GM06990 (cell line): ENCODE results near the gene CALHM5.

Experiments used
- DNase-seq: peaks from one replicate; pipeline ENCODE4 v3.0.0-alpha.2; 2011; ENCODE audit not compliant: insufficient read length; ENCODE audit errors: extremely low read depth
- H3K27me3 ChIP-seq: replicated peaks from 2 replicates; pipeline ENCODE4 v1.6.0; 2011; ENCODE audit warnings: low read length; ENCODE audit not compliant: control insufficient read depth, insufficient read depth
- H3K36me3 ChIP-seq: 2 replicates; pipeline ENCODE4 v1.5.1; 2011; ENCODE audit warnings: low read length; ENCODE audit not compliant: control insufficient read depth, insufficient read depth
- H3K4me3 ChIP-seq: replicated peaks from 2 replicates; pipeline ENCODE4 v1.5.1; 2011; ENCODE audit warnings: low read depth, mild to moderate bottlenecking, control low read depth, low read length
- TF ChIP-seq, protein P1 (sequence below): IDR thresholded peaks from 2 replicates; pipeline ENCODE4 v1.5.1; 2011; ENCODE audit warnings: low read length, control low read depth, mild to moderate bottlenecking, inconsistent platforms; ENCODE audit not compliant: insufficient read depth, poor library complexity, severe bottlenecking

CALHM5 gene

DNA sequence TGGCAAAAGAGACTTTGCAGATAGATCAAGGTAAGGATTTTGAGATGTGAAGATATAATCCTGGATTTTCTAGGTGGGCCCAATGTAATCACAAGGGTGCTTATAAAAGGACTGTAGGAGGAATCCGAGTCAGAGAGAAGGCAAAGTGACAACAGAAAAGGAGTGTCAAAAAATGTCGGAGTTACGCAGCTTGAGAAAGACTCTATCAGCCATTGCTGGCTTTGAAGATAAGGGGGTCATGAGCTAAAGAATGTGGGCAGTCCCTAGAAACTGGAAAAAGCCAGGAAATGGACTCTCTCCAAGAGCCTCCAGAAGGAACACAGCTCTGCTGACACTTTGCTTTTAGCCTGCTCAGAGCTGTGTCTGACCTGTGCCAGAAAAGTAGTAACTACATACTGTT is 51.2 kb downstream of the CALHM5 start:
- TF ChIP-seq, protein P1, sequence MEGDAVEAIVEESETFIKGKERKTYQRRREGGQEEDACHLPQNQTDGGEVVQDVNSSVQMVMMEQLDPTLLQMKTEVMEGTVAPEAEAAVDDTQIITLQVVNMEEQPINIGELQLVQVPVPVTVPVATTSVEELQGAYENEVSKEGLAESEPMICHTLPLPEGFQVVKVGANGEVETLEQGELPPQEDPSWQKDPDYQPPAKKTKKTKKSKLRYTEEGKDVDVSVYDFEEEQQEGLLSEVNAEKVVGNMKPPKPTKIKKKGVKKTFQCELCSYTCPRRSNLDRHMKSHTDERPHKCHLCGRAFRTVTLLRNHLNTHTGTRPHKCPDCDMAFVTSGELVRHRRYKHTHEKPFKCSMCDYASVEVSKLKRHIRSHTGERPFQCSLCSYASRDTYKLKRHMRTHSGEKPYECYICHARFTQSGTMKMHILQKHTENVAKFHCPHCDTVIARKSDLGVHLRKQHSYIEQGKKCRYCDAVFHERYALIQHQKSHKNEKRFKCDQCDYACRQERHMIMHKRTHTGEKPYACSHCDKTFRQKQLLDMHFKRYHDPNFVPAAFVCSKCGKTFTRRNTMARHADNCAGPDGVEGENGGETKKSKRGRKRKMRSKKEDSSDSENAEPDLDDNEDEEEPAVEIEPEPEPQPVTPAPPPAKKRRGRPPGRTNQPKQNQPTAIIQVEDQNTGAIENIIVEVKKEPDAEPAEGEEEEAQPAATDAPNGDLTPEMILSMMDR: no peak

DNA sequence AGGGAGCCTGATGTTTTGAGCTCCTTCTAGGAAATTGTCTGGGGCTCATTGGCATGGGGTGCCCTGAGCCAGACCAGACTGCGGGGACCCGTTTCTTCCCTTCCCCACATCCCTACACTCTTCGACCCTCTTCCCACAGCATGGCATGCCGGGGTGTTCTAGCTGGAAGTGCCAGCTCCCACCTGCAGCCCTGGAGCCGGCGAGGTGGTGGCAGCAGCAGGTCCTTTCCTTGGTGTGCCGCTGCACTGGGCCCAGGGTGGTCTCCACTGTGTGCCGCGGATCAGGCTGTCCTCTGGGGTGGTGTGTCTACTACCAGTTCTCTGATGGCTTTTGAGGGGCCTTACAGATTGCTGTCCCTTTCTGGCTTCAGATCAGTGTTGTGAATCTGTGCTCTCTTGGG is 52.4 kb downstream of the CALHM5 start:
- no peaks in the 10 kb centered on the region for H3K36me3 ChIP-seq
- no peaks in the 10 kb centered on the region for H3K27me3 ChIP-seq
- TF ChIP-seq, protein P1: no peak
- H3K4me3 ChIP-seq: no peak overlapping the region
- DNase-seq: no peak

More for the DNA sequence above, 51.2 kb downstream of the CALHM5 start:
- Histone ChIP-seq H3K27me3 (no peaks in the 10 kb centered on the region), H3K4me3 (no peak overlapping the region), H3K36me3 (no peaks in the 10 kb centered on the region)
- DNase-seq: no peak

DNA sequence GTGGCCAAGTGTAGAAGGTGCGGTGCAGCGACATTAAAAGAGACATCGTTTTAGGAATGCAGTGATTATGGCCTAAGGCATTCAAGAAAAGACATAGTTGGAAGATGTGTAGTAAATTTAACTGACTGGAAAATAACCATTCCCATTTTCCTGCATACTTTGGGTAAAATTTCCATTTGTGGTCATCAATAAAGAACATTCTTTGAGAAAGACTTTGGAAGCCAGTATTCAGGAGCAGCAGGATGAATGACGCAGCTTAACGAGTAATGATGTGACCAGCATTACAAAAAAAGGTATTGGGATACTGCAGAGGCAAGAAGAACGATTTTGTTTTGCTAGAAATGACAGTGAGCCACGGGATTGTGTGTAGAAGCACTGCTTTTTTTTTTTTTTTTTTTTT is 52.9 kb downstream of the CALHM5 start:
- H3K36me3 ChIP-seq: no peaks in the 10 kb centered on the region
- H3K27me3 ChIP-seq: no peaks in the 10 kb centered on the region
- H3K4me3 ChIP-seq: no peak overlapping the region
- no peak for DNase-seq
- TF ChIP-seq, protein P1: no peak

DNA sequence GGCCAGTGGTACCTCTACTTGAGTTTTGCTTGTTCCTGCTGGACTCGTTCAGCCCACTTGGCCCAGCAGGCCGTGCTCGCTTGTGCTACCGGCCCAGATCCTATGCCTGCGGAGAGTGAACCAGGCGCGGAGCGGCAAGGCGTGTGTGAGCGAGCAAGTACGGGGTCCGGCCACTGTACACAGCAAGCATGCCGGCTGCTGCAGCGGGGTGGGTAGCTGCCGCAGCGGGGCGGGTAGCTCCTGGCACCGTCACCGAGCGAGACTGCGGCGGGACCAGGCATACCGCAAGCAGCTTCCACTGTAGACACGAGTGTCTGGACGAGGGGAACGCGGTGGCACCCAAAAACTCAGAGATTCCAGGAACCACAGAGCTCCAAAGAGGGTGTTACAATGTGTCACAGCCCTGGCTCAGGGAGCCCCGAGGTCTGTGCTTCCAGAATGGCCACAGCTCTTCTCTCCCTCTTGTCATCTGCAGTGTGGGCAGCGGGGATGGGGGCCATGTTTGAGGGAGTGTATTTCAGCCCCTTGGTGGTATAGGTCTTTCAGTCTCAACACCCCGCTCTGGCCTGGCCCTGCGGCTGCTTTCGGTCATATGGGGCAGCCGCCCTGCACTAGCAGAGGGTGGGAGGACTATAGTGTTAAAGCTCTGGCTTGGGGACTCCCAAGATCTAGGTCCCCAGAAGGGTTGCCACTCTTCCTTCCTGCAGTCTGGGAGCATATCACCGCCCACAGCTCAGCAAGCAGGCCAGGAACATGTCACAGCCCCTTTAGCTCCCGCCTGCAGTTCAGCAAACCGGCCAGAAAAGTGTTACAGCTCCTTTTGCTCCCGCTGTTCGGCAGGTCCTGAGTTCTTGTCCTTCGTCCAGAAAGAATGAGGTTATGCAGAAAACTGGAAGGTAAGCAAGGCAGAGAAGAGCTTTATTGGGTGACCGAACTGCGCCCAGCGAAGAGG is 53.8 kb downstream of the CALHM5 start:
- no peak overlapping the region for H3K4me3 ChIP-seq
- no peaks in the 10 kb centered on the region for H3K27me3 ChIP-seq
- peak; percentile 14 for DNase-seq
- TF ChIP-seq, protein P1: no peak
- no peaks in the 10 kb centered on the region for H3K36me3 ChIP-seq

DNA sequence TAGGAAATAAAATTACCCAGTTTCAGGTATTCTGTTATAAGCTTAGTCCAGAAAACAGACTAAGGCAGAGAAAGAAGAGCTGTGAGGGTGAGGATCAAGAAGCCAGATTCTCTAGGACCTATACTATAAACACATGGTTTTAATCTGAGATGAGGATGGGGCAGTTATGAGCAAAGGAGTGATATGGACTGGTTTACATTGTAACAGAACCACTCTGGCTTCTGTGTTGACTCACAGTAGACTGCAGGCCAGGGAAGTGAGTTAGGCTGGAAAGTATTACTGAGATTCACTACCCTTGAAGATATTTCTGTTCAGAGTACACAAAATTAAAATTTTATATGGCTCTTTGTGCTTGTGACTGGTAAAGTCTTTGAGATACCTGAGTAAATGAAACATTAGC is 56.7 kb downstream of the CALHM5 start:
- TF ChIP-seq, protein P1: no peak
- H3K36me3 ChIP-seq: no peaks in the 10 kb centered on the region
- DNase-seq: no peak
- H3K4me3 ChIP-seq: no peak overlapping the region
- no peaks in the 10 kb centered on the region for H3K27me3 ChIP-seq
